H1 (cell line): ENCODE measurements around the gene ATG16L1. TPM values are rescaled to one million over a fixed set of nuclear protein-coding genes. Genes with fewer than 3 reads are reported as not detected.

Experiments
- CTCF ChIA-PET: fragments of 300-600 bp; sonication (Branson Sonifier 250); formaldehyde crosslinking; loops from one replicate; lab custom pipeline; 2021; ENCODE audit not compliant: partially characterized antibody; lab: Charles Lee
- POLR2A ChIA-PET: fragments of 300-600 bp; sonication (Branson Sonifier 250); formaldehyde crosslinking; loops from one replicate; lab custom pipeline; 2021; ENCODE audit warnings: inconsistent platforms; ENCODE audit not compliant: partially characterized antibody; lab: Charles Lee
- DNase-seq, 2 experiments: peaks; one replicate each; pipeline versions ENCODE4 v3.0.0 to v3.0.0-alpha.2; 2010 to 2022; ENCODE audit warnings: low spot score in 2 of 2, low read depth in 1 of 2, mixed read lengths in 1 of 2
- FAIRE-seq: peaks from 2 replicates; lab custom pipeline; 2011; peaks lifted over from hg19 to GRCh38; lab: Jason Lieb, UNC
- H2AFZ ChIP-seq: 2 replicates; pipeline ENCODE4 v1.8.1; 2012; ENCODE audit warnings: low read length, inconsistent platforms
- H2AK5ac ChIP-seq: 2 replicates; pipeline ENCODE4 v1.6.1; 2013; ENCODE audit warnings: low read depth, low read length
- H2BK120ac ChIP-seq: replicated peaks from 2 replicates; pipeline ENCODE3; 2013; ENCODE audit warnings: low read depth, low read length, inconsistent platforms
- H2BK12ac ChIP-seq: 2 replicates; pipeline ENCODE4 v1.6.1; 2013; ENCODE audit warnings: low read depth, low read length
- H2BK15ac ChIP-seq: 2 replicates; pipeline ENCODE4 v1.6.1; 2013; ENCODE audit warnings: low read length
- H2BK20ac ChIP-seq: 2 replicates; pipeline ENCODE4 v1.6.1; 2013; ENCODE audit warnings: low read length
- H2BK5ac ChIP-seq: 2 replicates; pipeline ENCODE4 v1.6.1; 2013; ENCODE audit warnings: low read depth, low read length
- H3K14ac ChIP-seq: 2 replicates; pipeline ENCODE4 v1.6.1; 2013; ENCODE audit warnings: inconsistent platforms; ENCODE audit not compliant: insufficient read length
- H3K18ac ChIP-seq: 2 replicates; pipeline ENCODE4 v1.6.1; 2013; ENCODE audit warnings: low read length; ENCODE audit errors: extremely low read depth
- H3K23ac ChIP-seq: 2 replicates; pipeline ENCODE4 v1.6.1; 2013; ENCODE audit warnings: inconsistent platforms; ENCODE audit not compliant: insufficient read length
- H3K23me2 ChIP-seq: 2 replicates; pipeline ENCODE4 v1.6.1; 2013; ENCODE audit warnings: low read depth, low read length
- H3K27ac ChIP-seq: 2 replicates; pipeline ENCODE4 v1.6.1; 2011; ENCODE audit warnings: low read depth, low read length, inconsistent platforms
- H3K27me3 ChIP-seq, 4 experiments: replicated peaks in 1 of 4; 1 replicate in 1 of 4; 2 replicates in 3 of 4; pipeline versions ENCODE4 v1.6.1 to v1.8.1; 2011 to 2013; ENCODE audit warnings: low read length in 3 of 4, mild to moderate bottlenecking in 3 of 4, inconsistent platforms in 2 of 4, mixed read lengths in 2 of 4, moderate library complexity in 1 of 4; ENCODE audit not compliant: control insufficient read depth in 3 of 4, insufficient read depth in 3 of 4; ENCODE audit errors: extremely low read depth in 1 of 4
- H3K36me3 ChIP-seq, 4 experiments: 2 replicates each; pipeline versions ENCODE4 v1.6.1 to v1.8.1; 2011 to 2013; ENCODE audit warnings: mild to moderate bottlenecking in 4 of 4, low read length in 3 of 4, moderate library complexity in 2 of 4, control low read depth in 1 of 4, inconsistent platforms in 1 of 4; ENCODE audit not compliant: insufficient read depth in 4 of 4, control insufficient read depth in 2 of 4
- H3K4ac ChIP-seq: replicated peaks from 2 replicates; pipeline ENCODE3; 2013; ENCODE audit warnings: low read length, low read depth, mixed read lengths, inconsistent platforms; ENCODE audit not compliant: insufficient read length
- H3K4me1 ChIP-seq, 4 experiments: replicated peaks in 1 of 4; 1 replicate in 1 of 4; 2 replicates in 3 of 4; pipeline versions ENCODE4 v1.6.1 to v1.8.1; 2011 to 2013; ENCODE audit warnings: low read length in 3 of 4, inconsistent platforms in 2 of 4, mixed read lengths in 1 of 4; ENCODE audit not compliant: insufficient read depth in 4 of 4, control insufficient read depth in 3 of 4
- H3K4me2 ChIP-seq, 2 experiments: 2 replicates each; pipeline versions ENCODE4 v1.6.1 to v1.8.1; 2011 to 2013; ENCODE audit warnings: low read depth in 2 of 2, low read length in 2 of 2, control low read depth in 1 of 2, inconsistent platforms in 1 of 2, mild to moderate bottlenecking in 1 of 2; ENCODE audit not compliant: insufficient read depth in 1 of 2
- H3K4me3 ChIP-seq, 4 experiments: fragments of 200-600, 300-600 bp in 1 of 4; sonication (generic), shearing (Covaris generic), sonication (Bioruptor Twin) in 1 of 4; 2 replicates each; pipeline versions ENCODE4 v1.5.1 to v1.8.1; 2011 to 2016; ENCODE audit warnings: low read length in 4 of 4, low read depth in 3 of 4, control low read depth in 2 of 4, inconsistent platforms in 2 of 4, mild to moderate bottlenecking in 2 of 4, mixed read lengths in 1 of 4, moderate library complexity in 1 of 4; ENCODE audit not compliant: insufficient read depth in 2 of 4; ENCODE audit errors: extremely low read depth in 1 of 4
- H3K56ac ChIP-seq: replicated peaks from 2 replicates; pipeline ENCODE3; 2013; ENCODE audit warnings: low read depth, mild to moderate bottlenecking, mixed read lengths, low read length, inconsistent platforms; ENCODE audit not compliant: insufficient read length
- H3K79me1 ChIP-seq: 2 replicates; pipeline ENCODE4 v1.6.1; 2013; ENCODE audit warnings: low read depth, low read length, control low read depth
- H3K79me2 ChIP-seq, 2 experiments: 2 replicates each; pipeline versions ENCODE4 v1.6.1 to v1.8.1; 2012 to 2013; ENCODE audit warnings: low read length in 2 of 2, mild to moderate bottlenecking in 2 of 2, inconsistent platforms in 1 of 2; ENCODE audit not compliant: insufficient read depth in 2 of 2, control insufficient read depth in 1 of 2
- H3K9ac ChIP-seq, 4 experiments: replicated peaks in 1 of 4; 1 replicate in 1 of 4; 2 replicates in 3 of 4; pipeline versions ENCODE4 v1.6.1 to v1.8.1; 2011 to 2013; ENCODE audit warnings: low read depth in 3 of 4, low read length in 3 of 4, control low read depth in 2 of 4, mild to moderate bottlenecking in 2 of 4, moderate library complexity in 2 of 4, inconsistent platforms in 1 of 4; ENCODE audit errors: extremely low read depth in 1 of 4
- H3K9me3 ChIP-seq, 2 experiments: 2 replicates each; pipeline versions ENCODE4 v1.6.1 to v1.8.1; 2012 to 2013; ENCODE audit warnings: mild to moderate bottlenecking in 2 of 2, moderate library complexity in 2 of 2, control low read depth in 1 of 2, inconsistent platforms in 1 of 2, low read depth in 1 of 2, low read length in 1 of 2, mixed read lengths in 1 of 2; ENCODE audit not compliant: insufficient read depth in 2 of 2
- H4K20me1 ChIP-seq, 2 experiments: replicated peaks in 1 of 2; 2 replicates each; pipeline versions ENCODE3 to v1.8.1; 2011 to 2013; ENCODE audit warnings: inconsistent platforms in 2 of 2, low read length in 2 of 2, mild to moderate bottlenecking in 1 of 2; ENCODE audit not compliant: insufficient read depth in 2 of 2, control insufficient read depth in 1 of 2
- H4K5ac ChIP-seq: 2 replicates; pipeline ENCODE4 v1.6.1; 2013; ENCODE audit warnings: low read length, low read depth, mixed read lengths, inconsistent platforms; ENCODE audit not compliant: insufficient read length
- H4K8ac ChIP-seq: 2 replicates; pipeline ENCODE4 v1.8.0; 2013; ENCODE audit warnings: mild to moderate bottlenecking, moderate library complexity, low read length, inconsistent platforms; ENCODE audit not compliant: insufficient read depth; ENCODE audit errors: extremely low read depth
- H4K91ac ChIP-seq: replicated peaks from 2 replicates; pipeline ENCODE3; 2013; ENCODE audit warnings: low read length, mixed read lengths, inconsistent platforms; ENCODE audit not compliant: insufficient read length
- CEBPB ChIP-seq: IDR thresholded peaks from 2 replicates; pipeline ENCODE4 v1.6.1; 2012; ENCODE audit warnings: low read depth, low read length
- EP300 ChIP-seq, 2 experiments: IDR thresholded peaks; 1 replicate in 1 of 2; 2 replicates in 1 of 2; pipeline ENCODE4 v1.6.1; 2011 to 2012; ENCODE audit warnings: low read depth in 2 of 2, low read length in 2 of 2, mild to moderate bottlenecking in 2 of 2, borderline replicate concordance in 1 of 2, inconsistent platforms in 1 of 2, moderate library complexity in 1 of 2
- FOSL1 ChIP-seq: IDR thresholded peaks from 2 replicates; pipeline ENCODE4 v1.6.1; 2011; ENCODE audit warnings: mild to moderate bottlenecking, low read depth, low read length, moderate library complexity; ENCODE audit not compliant: insufficient read depth
- POLR2A ChIP-seq, 2 experiments: IDR thresholded peaks; 1 replicate in 1 of 2; 2 replicates in 1 of 2; pipeline ENCODE4 v1.6.1; 2011; ENCODE audit warnings: low read depth in 2 of 2, low read length in 2 of 2, mild to moderate bottlenecking in 2 of 2; ENCODE audit errors: control extremely low read depth in 1 of 2
- POU5F1 ChIP-seq: IDR thresholded peaks from 2 replicates; pipeline ENCODE4 v1.6.1; 2011; ENCODE audit warnings: low read depth, mild to moderate bottlenecking, low read length, moderate library complexity
- RAD21 ChIP-seq, 2 experiments: IDR thresholded peaks in 1 of 2; conservative IDR thresholded peaks in 1 of 2; 2 replicates each; pipeline ENCODE4 v1.6.1; 2011; ENCODE audit warnings: low read depth in 2 of 2, low read length in 2 of 2, improper control_type of control experiment in 1 of 2, inconsistent platforms in 1 of 2, mild to moderate bottlenecking in 1 of 2, moderate library complexity in 1 of 2
- RXRA ChIP-seq: IDR thresholded peaks from 2 replicates; pipeline ENCODE4 v1.6.1; 2011; ENCODE audit warnings: low read depth, mild to moderate bottlenecking, low read length, moderate library complexity; ENCODE audit not compliant: insufficient read depth
- SIX5 ChIP-seq: IDR thresholded peaks from 2 replicates; pipeline ENCODE4 v1.6.1; 2011; ENCODE audit warnings: mild to moderate bottlenecking, low read depth, low read length
- SP1 ChIP-seq: IDR thresholded peaks from 2 replicates; pipeline ENCODE4 v1.6.1; 2011; ENCODE audit warnings: low read depth, low read length
- SP2 ChIP-seq: IDR thresholded peaks from 2 replicates; pipeline ENCODE4 v1.6.1; 2012; ENCODE audit warnings: mild to moderate bottlenecking, low read length, inconsistent platforms
- SRF ChIP-seq: IDR thresholded peaks from 2 replicates; pipeline ENCODE4 v1.6.1; 2011; ENCODE audit warnings: mild to moderate bottlenecking, low read depth, low read length, moderate library complexity
- TAF1 ChIP-seq: IDR thresholded peaks from 2 replicates; pipeline ENCODE4 v1.6.1; 2011; ENCODE audit warnings: mild to moderate bottlenecking, low read depth, low read length
- TCF12 ChIP-seq: IDR thresholded peaks from 2 replicates; pipeline ENCODE4 v1.6.1; 2011; ENCODE audit warnings: low read depth, mild to moderate bottlenecking, low read length
- TEAD4 ChIP-seq: IDR thresholded peaks from 2 replicates; pipeline ENCODE4 v1.6.1; 2012; ENCODE audit warnings: low read depth, low read length, inconsistent platforms, mixed read lengths
- WGBS, 2 experiments: shearing (Covaris generic) in 1 of 2; methylation state at CpG; one replicate each; pipeline versions ENCODE4 v1.1.6 to v1.1.7; 2013 to 2015; ENCODE audit warnings: low lambda C conversion rate in 2 of 2, mixed read lengths in 2 of 2, inconsistent platforms in 1 of 2, low coverage in 1 of 2, missing lambda C conversion rate in 1 of 2; ENCODE audit not compliant: insufficient replicate concordance in 2 of 2, insufficient coverage in 1 of 2, insufficient read length in 1 of 2; ENCODE audit errors: extremely low coverage in 1 of 2, missing lambda C conversion rate in 1 of 2; 5-methylcytosine and 5-hydroxymethylcytosine counted together
- polyA plus RNA-seq, 7 experiments: library from polyadenylated mRNA; depleted of rRNA in 3 of 7; stranded (reverse) in 5 of 7; unstranded in 2 of 7; fragments of >200 nt in 5 of 7; fragments of 200-250 nt in 2 of 7; gene quantifications; 1 replicate in 5 of 7; 2 replicates in 1 of 7; 4 replicates in 1 of 7; pipeline versions ENCODE4 v1.2.1 to v1.2.3, GENCODE V29; 2011 to 2013; ENCODE audit warnings: missing spikeins in 2 of 7, mixed read lengths in 2 of 7
- total RNA-seq: library from RNA; stranded (reverse); fragmentation: NEBNext Ultra II Directional; extraction: Animal tissue kit (Norgen Biotek cat#: 25700); gene quantifications from 2 replicates; pipeline ENCODE4 v1.2.1, GENCODE V29; 2021

The ATG16L1 gene
- total and polyA plus RNA-seq, 2 of the 8 experiments (the other 6 are each of a cell fraction or from before 2014, with no cell fraction given): 18.3 to 31.0 TPM

GRCh38 chr2:233223059-233223894 lies 28.2 kb upstream of the ATG16L1 start:
- no peak overlapping the region for H4K5ac ChIP-seq
- H3K27me3 ChIP-seq: no peaks in the 10 kb centered on the region
- H3K4me2 ChIP-seq: no peak overlapping the region
- FAIRE-seq (no peak), DNase-seq (no peak)
- no peak overlapping the region for H2BK5ac ChIP-seq
- POLR2A ChIA-PET: no interaction called here
- 92% methylated on average over 14 of the region's 14 CpGs; no CpG with 5 or more reads in 1 of the 2 experiments for WGBS, 2 experiments
- H3K79me2 ChIP-seq: no peaks in the 10 kb centered on the region
- H3K4me1 ChIP-seq: peaks cover 0 to 5% (median 0%) of the 10 kb centered on the region in 4 experiments; a peak in 2 of 7 replicates
- H3K4me3 ChIP-seq: no peak overlapping the region
- no peak overlapping the region for H2BK20ac ChIP-seq
- no peaks in the 10 kb centered on the region for H3K79me1 ChIP-seq
- H3K9me3 ChIP-seq: no peaks in the 10 kb centered on the region
- H3K4ac ChIP-seq: no peak overlapping the region
- no peak overlapping the region for H3K9ac ChIP-seq
- no peak overlapping the region for H3K14ac ChIP-seq
- no peak overlapping the region for H4K8ac ChIP-seq
- H3K23me2 ChIP-seq: no peaks in the 10 kb centered on the region
- no peak overlapping the region for H3K23ac ChIP-seq
- no peak overlapping the region for H3K56ac ChIP-seq
- no peak overlapping the region for H2BK15ac ChIP-seq
- CTCF ChIA-PET: interaction anchor here (0.6 to 2.5 kb wide), 6 partner anchors 13 to 408 kb away, joined by 3 to 13 read pairs (median 4); no protein-coding TSS in a partner anchor
- H3K18ac ChIP-seq: no peak overlapping the region
- no peaks in the 10 kb centered on the region for H3K36me3 ChIP-seq
- no peaks in the 10 kb centered on the region for H4K20me1 ChIP-seq
- H2BK12ac ChIP-seq: no peak overlapping the region
- no peak overlapping the region for H2BK120ac ChIP-seq
- no peak overlapping the region for H3K27ac ChIP-seq
- H2AFZ ChIP-seq: no peak overlapping the region
- H4K91ac ChIP-seq: no peak overlapping the region
- no peak overlapping the region for H2AK5ac ChIP-seq
- TF ChIP-seq RXRA (no peak), TAF1 (no peak), SIX5 (no peak), POLR2A (IDR thresholded peaks at IDR 0.05; ENCODE audit: control extremely low read depth in 1 of 2, low read depth in 2 of 2, low read length in 2 of 2) (no peak), SRF (no peak), FOSL1 (no peak), POU5F1 (no peak), EP300 (IDR thresholded peaks at IDR 0.05; ENCODE audit: borderline replicate concordance in 1 of 2, low read depth in 2 of 2, low read length in 2 of 2) (no peak), CEBPB (no peak), SP1 (no peak), TEAD4 (no peak), RAD21 (IDR thresholded peaks at IDR 0.05 in 1 of 2, conservative IDR thresholded peaks at IDR 0.05 in 1 of 2; ENCODE audit: low read depth in 2 of 2, low read length in 2 of 2) (no peak), SP2 (no peak), TCF12 (no peak)
